Esophagus squamous epithelium (tissue), 5 donors: Measurements from ENCODE around the gene PGRMC2. TPM values are rescaled to one million over a fixed set of nuclear protein-coding genes. Genes with fewer than 3 reads are reported as not detected.
A peak's percentile ranks its signal among the peaks of the same experiment; 100 is the strongest.

Experiments used
- DNase-seq: peaks from one replicate; lab custom pipeline; 2025; lab: John Stamatoyannopoulos, UW
- H3K27ac ChIP-seq, 4 donors: fragments of 200-600 bp; sonication (generic); one replicate each; pipeline ENCODE4 v1.5.1; 2016 to 2019; ENCODE audit warnings: mild to moderate bottlenecking in 1 of 4
- H3K27me3 ChIP-seq, 4 donors: fragments of 200-600 bp; sonication (generic); 1 replicate in 3 of 4; 2 replicates in 1 of 4; pipeline versions ENCODE4 v1.5.1 to v1.6.0; 2017 to 2021; ENCODE audit warnings: antibody characterized with exemption in 1 of 4
- H3K36me3 ChIP-seq, 3 donors: fragments of 200-600 bp; sonication (generic); one replicate each; pipeline ENCODE4 v1.5.1; 2016 to 2019
- H3K4me1 ChIP-seq, 3 donors: fragments of 200-600 bp; sonication (generic); one replicate each; pipeline ENCODE4 v1.5.1; 2017 to 2019
- H3K4me3 ChIP-seq, 4 donors: fragments of 200-600 bp; sonication (generic); 1 replicate in 3 of 4; 2 replicates in 1 of 4; pipeline ENCODE4 v1.5.1; 2016 to 2019; ENCODE audit warnings: mild to moderate bottlenecking in 2 of 4, moderate library complexity in 1 of 4
- H3K9me3 ChIP-seq, 3 donors: fragments of 200-600 bp; sonication (generic); one replicate each; pipeline ENCODE4 v1.5.1; 2016 to 2019
- CTCF ChIP-seq, 6 experiments: fragments of 450-650 bp in 4 of 6; fragments of 200-600 bp in 2 of 6; sonication (generic) in 2 of 6; IDR thresholded peaks; one replicate each; pipeline ENCODE4 v1.5.1; 2016 to 2019; ENCODE audit warnings: antibody characterized with exemption in 6 of 6, mild to moderate bottlenecking in 4 of 6, moderate library complexity in 4 of 6
- POLR2A ChIP-seq, 4 donors: fragments of 450-650 bp; IDR thresholded peaks; one replicate each; pipeline ENCODE4 v1.6.1; 2017; ENCODE audit warnings: antibody characterized with exemption in 4 of 4, mild to moderate bottlenecking in 4 of 4, moderate library complexity in 3 of 4
- WGBS, 2 donors: methylation state at CpG; one replicate each; pipeline ENCODE4 v1.1.5; 2018; 5-methylcytosine and 5-hydroxymethylcytosine counted together
- intact Hi-C: fragments of 100-400 bp; cut with DNase I; formaldehyde crosslinking; loops from one replicate; pipeline ENCODE4 v1.15.0; 2022
- total RNA-seq, 4 donors: library from RNA; depleted of rRNA; stranded (reverse); fragments of >200 nt; gene quantifications; one replicate each; pipeline ENCODE4 v1.1.0, GENCODE V29; 2016
- donor health status: DM: yes; HTN: yes; CAD: no.

Gene PGRMC2
- total RNA-seq, 4 donors from 2014 or later = 13.6 to 39.3 (median 23.0) TPM

- H3K4me3 ChIP-seq = peak overlapping the region; percentile 56 to 91 (median 76)
- H3K36me3 ChIP-seq = no peaks in the 10 kb centered on the region
- DNase-seq = no peak
- peak overlapping the region; percentile 91 to 98 (median 96) for H3K27ac ChIP-seq
- WGBS, 2 donors = 2 to 6% methylated on average over 13 of the region's 13 CpGs
- no peaks in the 10 kb centered on the region for H3K27me3 ChIP-seq
- H3K9me3 ChIP-seq = no peaks in the 10 kb centered on the region
- H3K4me1 ChIP-seq = peaks cover 0 to 53% (median 15%) of the 10 kb centered on the region in 3 donors
- no peak for TF ChIP-seq POLR2A (IDR thresholded peaks at IDR 0.05)
- no peak for TF ChIP-seq CTCF (IDR thresholded peaks at IDR 0.05)
- intact Hi-C loops = no loop called here
Measured at GRCh38 chr4:128288689-128289106, 1.1 kb upstream of the PGRMC2 start.

GRCh38 chr4:128287871-128288688 lies 467 bp upstream of the PGRMC2 start:
- intact Hi-C loops = no loop called here
- DNase-seq = peak; percentile 99
- WGBS, 2 donors = 0% methylated on average over 17 to 27 of the region's 86 CpGs
- no peaks in the 10 kb centered on the region for H3K9me3 ChIP-seq
- H3K27ac ChIP-seq = peak overlapping the region; percentile 91 to 98 (median 96)
- TF ChIP-seq CTCF (IDR thresholded peaks at IDR 0.05) = peak in 3 of 6 experiments; percentile 35 to 50 (median 36)
- TF ChIP-seq POLR2A (IDR thresholded peaks at IDR 0.05) = peak in 3 of 4 donors; percentile 15 to 81 (median 67)
- no peaks in the 10 kb centered on the region for H3K36me3 ChIP-seq
- H3K4me3 ChIP-seq = peak overlapping the region; percentile 56 to 91 (median 76)
- H3K27me3 ChIP-seq = no peaks in the 10 kb centered on the region
- H3K4me1 ChIP-seq = peaks cover 0 to 60% (median 15%) of the 10 kb centered on the region in 3 donors

- Histone ChIP-seq H3K4me3 (peak overlapping the region; percentile 56 to 91 (median 76)), H3K27ac (peak overlapping the region; percentile 91 to 98 (median 96)), H3K4me1 (peaks cover 0 to 72% (median 15%) of the 10 kb centered on the region in 3 donors), H3K27me3 (no peaks in the 10 kb centered on the region), H3K9me3 (no peaks in the 10 kb centered on the region), H3K36me3 (no peaks in the 10 kb centered on the region)
- DNase-seq = no peak
- TF ChIP-seq CTCF (IDR thresholded peaks at IDR 0.05) (no peak), POLR2A (IDR thresholded peaks at IDR 0.05) (peak in 2 of 4 donors; percentile 33 to 45)
- WGBS, 2 donors = 1% methylated on average over 11 of the region's 11 CpGs
- intact Hi-C loops = no loop called here
Measured at GRCh38 chr4:128286474-128287058, 1.0 kb downstream of the PGRMC2 start.

GRCh38 chr4:128285085-128285997 lies 2.3 kb downstream of the PGRMC2 start:
- Histone ChIP-seq H3K27ac (peak overlapping the region; percentile 25 to 98 (median 93)), H3K36me3 (no peaks in the 10 kb centered on the region), H3K27me3 (no peaks in the 10 kb centered on the region), H3K9me3 (no peaks in the 10 kb centered on the region), H3K4me3 (peak overlapping the region; percentile 56 to 91 (median 76)), H3K4me1 (peaks cover 0 to 69% (median 15%) of the 10 kb centered on the region in 3 donors)
- DNase-seq = no peak
- intact Hi-C loops = no loop called here
- WGBS, 2 donors = 56 to 58% methylated on average over 15 to 18 of the region's 18 CpGs
- TF ChIP-seq CTCF (IDR thresholded peaks at IDR 0.05) (no peak), POLR2A (IDR thresholded peaks at IDR 0.05) (no peak)
